PC-9 (cell line): ENCODE data around the gene PRKAR1A. TPM values are rescaled to one million over a fixed set of nuclear protein-coding genes. Genes with fewer than 3 reads are reported as not detected.

Experiments used
- BruUV-seq: library from RNA; stranded (reverse); fragments of 400-500 nt; replicated peaks from 2 replicates; lab custom pipeline; 2021; lab: Mats Ljungman, UMichigan
- CTCF ChIA-PET: fragments of 300-600 bp; sonication (Branson Sonifier 250); formaldehyde crosslinking; loops from one replicate; lab custom pipeline; 2022; ENCODE audit warnings: antibody characterized with exemption; lab: Charles Lee
- POLR2A ChIA-PET: fragments of 300-600 bp; sonication (Branson Sonifier 250); formaldehyde crosslinking; loops from one replicate; lab custom pipeline; 2022; ENCODE audit warnings: antibody characterized with exemption; ENCODE audit not compliant: unreplicated experiment; lab: Charles Lee
- DNase-seq, 2 experiments: peaks; one replicate each; pipeline versions ENCODE4 v3.0.0 to v3.0.0-alpha.2; 2015 to 2022; ENCODE audit warnings: mixed read lengths in 1 of 2
- H2AFZ ChIP-seq: fragments of 200-600 bp; sonication (generic); 2 replicates; pipeline ENCODE4 v1.8.1; 2017; ENCODE audit warnings: antibody characterized with exemption
- H3F3A ChIP-seq: fragments of 200-600 bp; sonication (generic); 2 replicates; pipeline ENCODE4 v1.8.1; 2017; ENCODE audit warnings: antibody characterized with exemption, mild to moderate bottlenecking, low read depth; ENCODE audit not compliant: insufficient read depth
- H3K27ac ChIP-seq: fragments of 200-600 bp; sonication (generic); 2 replicates; pipeline ENCODE4 v1.6.1; 2016; ENCODE audit warnings: mixed run types
- H3K27me3 ChIP-seq: fragments of 200-600 bp; sonication (generic); 2 replicates; pipeline ENCODE4 v1.6.1; 2016; ENCODE audit warnings: low read depth, mixed run types; ENCODE audit not compliant: insufficient read depth
- H3K36me3 ChIP-seq: fragments of 200-600 bp; sonication (generic); 2 replicates; pipeline ENCODE4 v1.6.1; 2016; ENCODE audit warnings: low read depth, mixed run types
- H3K4me1 ChIP-seq: fragments of 200-600 bp; sonication (generic); replicated peaks from 2 replicates; pipeline ENCODE4 v1.6.1; 2016; ENCODE audit warnings: mixed run types; ENCODE audit not compliant: insufficient read depth
- H3K4me2 ChIP-seq: fragments of 200-600 bp; sonication (generic); 2 replicates; pipeline ENCODE4 v1.6.1; 2017; ENCODE audit warnings: mixed run types
- H3K4me3 ChIP-seq: fragments of 200-600 bp; sonication (generic); 2 replicates; pipeline ENCODE4 v1.6.1; 2016; ENCODE audit warnings: mixed run types
- H3K79me2 ChIP-seq: fragments of 200-600 bp; sonication (generic); 2 replicates; pipeline ENCODE4 v1.6.1; 2017; ENCODE audit warnings: low read depth, mixed run types
- H3K9me2 ChIP-seq: fragments of 200-600 bp; sonication (generic); 2 replicates; pipeline ENCODE4 v1.8.1; 2017; ENCODE audit warnings: mild to moderate bottlenecking; ENCODE audit not compliant: insufficient read depth
- H3K9me3 ChIP-seq: fragments of 200-600 bp; sonication (generic); 2 replicates; pipeline ENCODE4 v1.8.1; 2016; ENCODE audit warnings: low read depth; ENCODE audit not compliant: insufficient read depth
- H4K20me1 ChIP-seq: fragments of 200-600 bp; sonication (generic); 2 replicates; pipeline ENCODE4 v1.8.1; 2017; ENCODE audit not compliant: insufficient read depth
- CTCF ChIP-seq: fragments of 200-600 bp; sonication (generic); conservative IDR thresholded peaks from 2 replicates; pipeline ENCODE4 v1.6.1; 2017; ENCODE audit warnings: mixed run types, antibody characterized with exemption, mild to moderate bottlenecking, moderate library complexity
- EZH2 ChIP-seq: fragments of 200-600 bp; sonication (generic); IDR thresholded peaks from 2 replicates; pipeline ENCODE4 v1.8.0; 2017; ENCODE audit warnings: antibody characterized with exemption, low read depth
- intact Hi-C: fragments of 100-400 bp; cut with micrococcal nuclease; formaldehyde crosslinking; loops from one replicate; pipeline ENCODE4 v1.10.0; 2022; ENCODE audit not compliant: unreplicated experiment
- total RNA-seq: library from RNA; stranded (reverse); gene quantifications from 2 replicates; pipeline ENCODE4 v1.2.3, GENCODE V29; 2021

The PRKAR1A gene
- total RNA-seq, 1 experiment from 2014 or later: 161 TPM

DNA sequence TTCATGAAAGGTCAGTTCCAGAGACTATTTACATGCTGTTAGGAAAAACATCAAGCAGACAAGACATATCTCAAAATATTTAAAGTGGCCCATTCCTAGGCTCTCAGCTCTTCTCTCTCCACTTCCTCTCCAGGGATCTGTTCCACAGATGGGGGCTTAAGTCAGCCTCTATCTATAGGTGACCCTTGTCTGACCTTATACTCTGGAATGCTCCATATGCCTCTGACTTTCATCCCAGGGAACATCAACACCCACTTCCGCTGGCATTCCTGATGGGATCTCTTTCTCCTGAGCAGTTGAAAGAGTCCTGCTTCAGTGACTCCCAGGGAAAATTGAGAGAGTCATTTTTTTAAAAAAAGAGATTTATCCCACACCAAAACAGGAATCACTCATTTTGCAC lies 43.4 kb upstream of the PRKAR1A start:
- POLR2A ChIA-PET: interaction anchor here (0.6 kb wide), 1 partner anchor 403 kb away, joined by 24 read pairs; no protein-coding TSS in a partner anchor
- intact Hi-C loops: loop anchor here (10.0 kb wide), 3 partner anchors 364 to 1754 kb away; no protein-coding TSS in a partner anchor
- Histone ChIP-seq H3K36me3 (no peaks in the 10 kb centered on the region), H3K4me3 (no peak overlapping the region), H4K20me1 (no peaks in the 10 kb centered on the region), H3K4me1 (peaks cover 1% of the 10 kb centered on the region; the same call in 1 of the 2 replicates), H3K79me2 (no peaks in the 10 kb centered on the region), H2AFZ (no peak overlapping the region), H3K27ac (no peak overlapping the region), H3K4me2 (no peak overlapping the region), H3K27me3 (no peaks in the 10 kb centered on the region), H3F3A (peaks cover 3% of the 10 kb centered on the region), H3K9me3 (no peaks in the 10 kb centered on the region), H3K9me2 (no peaks in the 10 kb centered on the region)
- CTCF ChIA-PET: interaction anchor here (0.7 kb wide), 1 partner anchor 12 kb away, joined by 3 read pairs; no protein-coding TSS in a partner anchor
- no peak for DNase-seq
- BruUV-seq: no TSS peak
- TF ChIP-seq EZH2 (no peak), CTCF (no peak)

DNA sequence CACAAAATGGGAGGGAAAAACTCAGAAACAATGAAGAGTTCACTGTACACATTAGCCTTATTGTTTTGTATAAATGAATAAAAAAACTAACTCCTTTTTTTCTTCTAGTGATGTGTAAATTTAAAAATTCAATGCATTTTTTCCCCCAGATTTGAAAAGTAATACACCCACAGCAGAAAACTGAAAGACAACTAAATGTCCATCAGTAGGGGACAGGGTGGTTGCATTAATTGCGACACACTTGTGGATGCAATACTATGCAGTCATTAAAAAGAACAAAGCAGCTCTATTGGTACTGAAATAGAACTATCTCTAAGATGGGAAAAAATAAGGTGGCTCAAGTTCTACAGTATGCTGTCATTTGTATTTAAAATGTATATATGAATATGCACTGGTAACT lies 41.3 kb upstream of the PRKAR1A start:
- ChIA-PET CTCF (interaction anchor here (0.6 kb wide), 2 partner anchors 15 to 280 kb away, joined by 3 read pairs; no protein-coding TSS in a partner anchor), POLR2A (no interaction called here)
- H3K4me3 ChIP-seq: no peak overlapping the region
- no peaks in the 10 kb centered on the region for H3K27me3 ChIP-seq
- TF ChIP-seq CTCF (no peak), EZH2 (no peak)
- no peaks in the 10 kb centered on the region for H4K20me1 ChIP-seq
- H3K36me3 ChIP-seq: no peaks in the 10 kb centered on the region
- no peak overlapping the region for H3K4me2 ChIP-seq
- no peak overlapping the region for H2AFZ ChIP-seq
- no TSS peak for BruUV-seq
- no peaks in the 10 kb centered on the region for H3K9me3 ChIP-seq
- no peak for DNase-seq
- peaks cover 15% of the 10 kb centered on the region for H3K4me1 ChIP-seq
- no peak overlapping the region for H3K27ac ChIP-seq
- H3K79me2 ChIP-seq: no peaks in the 10 kb centered on the region
- no peaks in the 10 kb centered on the region for H3K9me2 ChIP-seq
- intact Hi-C loops: no loop called here
- peaks cover 21% of the 10 kb centered on the region for H3F3A ChIP-seq

- Histone ChIP-seq H3K27me3 (peaks cover 41% of the 10 kb centered on the region), H3F3A (no peaks in the 10 kb centered on the region), H3K79me2 (no peaks in the 10 kb centered on the region), H3K4me1 (no peaks in the 10 kb centered on the region), H3K9me3 (peaks cover 7% of the 10 kb centered on the region), H3K9me2 (no peaks in the 10 kb centered on the region), H2AFZ (no peak overlapping the region), H4K20me1 (no peaks in the 10 kb centered on the region), H3K27ac (no peak overlapping the region), H3K4me3 (no peak overlapping the region), H3K4me2 (no peak overlapping the region), H3K36me3 (no peaks in the 10 kb centered on the region)
- ChIA-PET POLR2A (no interaction called here), CTCF (interaction anchor here (1.0 kb wide), 1 partner anchor 12 kb away, joined by 3 read pairs; no protein-coding TSS in a partner anchor)
- no peak for TF ChIP-seq CTCF
- no peak for TF ChIP-seq EZH2
- no peak for DNase-seq
- intact Hi-C loops: no loop called here
- no TSS peak for BruUV-seq
These were observed 31.3 kb upstream of the PRKAR1A start for GRCh38 chr17:68480885-68481284.
